Immature natural killer cell (primary cell): Measurements from ENCODE around the gene COQ10B. TPM values are rescaled to one million over a fixed set of nuclear protein-coding genes. Genes with fewer than 3 reads are reported as not detected.
"Not testable (repeated sequence)": the region's sequence is repeated elsewhere in the genome, so short reads cannot be mapped to it uniquely, and the experiment has no call there.

Experiments
- DNase-seq, 3 donors: peaks; one replicate each; pipeline ENCODE4 v3.0.0; 2022; ENCODE audit warnings: mixed read lengths in 1 of 3
- H3K27ac Mint-ChIP-seq, 6 donors: one replicate each; pipeline ENCODE4 v1.8.0; 2020; ENCODE audit warnings: mixed read lengths in 6 of 6, mild to moderate bottlenecking in 5 of 6, inconsistent platforms in 4 of 6, moderate library complexity in 3 of 6
- H3K27me3 Mint-ChIP-seq, 3 donors: one replicate each; pipeline ENCODE4 v1.8.0; 2020 to 2021; ENCODE audit warnings: low read depth in 3 of 3, mild to moderate bottlenecking in 3 of 3, mixed read lengths in 3 of 3, moderate library complexity in 3 of 3, inconsistent platforms in 1 of 3
- H3K36me3 Mint-ChIP-seq, 3 donors: one replicate each; pipeline ENCODE4 v1.8.0; 2020; ENCODE audit warnings: mixed read lengths in 3 of 3, inconsistent platforms in 2 of 3, mild to moderate bottlenecking in 2 of 3
- H3K4me1 Mint-ChIP-seq, 2 donors: one replicate each; pipeline ENCODE4 v1.8.0; 2020; ENCODE audit warnings: inconsistent platforms in 2 of 2, mild to moderate bottlenecking in 2 of 2, mixed read lengths in 2 of 2, moderate library complexity in 1 of 2
- H3K4me3 Mint-ChIP-seq, 5 donors: one replicate each; pipeline ENCODE4 v1.8.0; 2020; ENCODE audit warnings: mild to moderate bottlenecking in 5 of 5, mixed read lengths in 5 of 5, inconsistent platforms in 3 of 5, moderate library complexity in 3 of 5
- H3K9me3 Mint-ChIP-seq, 6 donors: one replicate each; pipeline ENCODE4 v1.8.0; 2020; ENCODE audit warnings: mild to moderate bottlenecking in 6 of 6, mixed read lengths in 6 of 6, inconsistent platforms in 4 of 6, moderate library complexity in 3 of 6
- polyA plus RNA-seq, 3 donors: library from polyadenylated mRNA; unstranded; fragments of 300-500 nt; fragmentation: Illumina TruSeq; gene quantifications; one replicate each; pipeline ENCODE4 v1.2.3, GENCODE V29; 2021

The COQ10B gene
- 10 to 100 TPM; 49.4 to 80.9 (median 56.6) TPM for polyA plus RNA-seq

- DNase-seq = peak; percentile 98 to 99 (median 99)
- H3K36me3 Mint-ChIP-seq = no peaks in the 10 kb centered on the region
- H3K9me3 Mint-ChIP-seq = no peaks in the 10 kb centered on the region
- peaks cover 9 to 17% (median 10%) of the 10 kb centered on the region in 3 donors for H3K27me3 Mint-ChIP-seq
- H3K27ac Mint-ChIP-seq = peak within 1 kb of the TSS; percentile 98 to 100 (median 100)
- peaks cover 53 to 55% of the 10 kb centered on the region in 2 donors for H3K4me1 Mint-ChIP-seq
- H3K4me3 Mint-ChIP-seq = peak within 1 kb of the TSS; percentile 96 to 100 (median 99)
Observed at GRCh38 chr2:197453123-197453913, at the start of gene COQ10B. COQ10B (plus strand) TSS chr2:197453552; CDS start chr2:197453561, 9 bp downstream.

GRCh38 chr2:197405582-197405981, 47.8 kb upstream of the COQ10B start:
- no peaks in the 10 kb centered on the region for H3K27me3 Mint-ChIP-seq
- H3K9me3 Mint-ChIP-seq = no peaks in the 10 kb centered on the region
- no peaks in the 10 kb centered on the region for H3K4me1 Mint-ChIP-seq
- peaks cover 33 to 60% (median 45%) of the 10 kb centered on the region in 3 donors for H3K36me3 Mint-ChIP-seq
- DNase-seq = no peak
- H3K4me3 Mint-ChIP-seq = no peak overlapping the region
- H3K27ac Mint-ChIP-seq = no peak overlapping the region

GRCh38 chr2:197414039-197414438, 39.3 kb upstream of the COQ10B start:
- no peak overlapping the region for H3K27ac Mint-ChIP-seq
- H3K4me1 Mint-ChIP-seq = peaks cover 0 to 6% of the 10 kb centered on the region in 2 donors
- H3K36me3 Mint-ChIP-seq = peaks cover 26 to 44% (median 35%) of the 10 kb centered on the region in 3 donors
- DNase-seq = no peak
- H3K9me3 Mint-ChIP-seq = no peaks in the 10 kb centered on the region
- peaks cover 0 to 5% (median 0%) of the 10 kb centered on the region in 3 donors for H3K27me3 Mint-ChIP-seq
- H3K4me3 Mint-ChIP-seq = no peak overlapping the region

DNA sequence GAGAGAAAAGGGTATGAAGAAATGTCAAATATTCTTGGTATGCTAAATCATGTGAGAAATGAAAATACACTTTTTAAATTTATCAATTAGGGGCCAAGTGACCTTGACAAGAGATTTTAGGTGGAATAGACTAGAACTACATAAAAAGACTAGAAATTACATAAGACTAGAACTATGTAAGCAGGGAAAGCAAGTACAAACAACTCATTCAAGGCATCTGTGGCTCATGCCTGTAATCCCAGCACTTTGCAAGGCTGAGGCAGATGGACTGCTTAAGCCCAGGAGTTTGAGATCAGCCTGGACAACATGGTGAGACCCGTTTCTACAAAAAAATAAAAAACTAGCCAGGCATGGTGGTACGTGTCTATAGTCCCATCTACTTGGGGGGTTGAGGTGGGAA, 38.8 kb upstream of the COQ10B start:
- Mint-ChIP-seq H3K27me3 (peaks cover 0 to 5% (median 0%) of the 10 kb centered on the region in 3 donors), H3K9me3 (no peaks in the 10 kb centered on the region), H3K4me3 (no peak overlapping the region), H3K4me1 (peaks cover 0 to 8% of the 10 kb centered on the region in 2 donors), H3K36me3 (peaks cover 23 to 42% (median 33%) of the 10 kb centered on the region in 3 donors), H3K27ac (no peak overlapping the region)
- DNase-seq = no peak

- no peak overlapping the region for H3K27ac Mint-ChIP-seq
- no peak for DNase-seq
Observed at GRCh38 chr2:197416268-197416667, 37.1 kb upstream of the COQ10B start.

GRCh38 chr2:197419438-197419837, 33.9 kb upstream of the COQ10B start:
- Mint-ChIP-seq H3K36me3 (peaks cover 19 to 33% (median 28%) of the 10 kb centered on the region in 3 donors), H3K4me1 (peaks cover 16 to 51% of the 10 kb centered on the region in 2 donors), H3K27ac (peak overlapping the region in 3 of 6 donors; percentile 13 to 39 (median 30)), H3K4me3 (no peak overlapping the region), H3K27me3 (peaks cover 0 to under 1% (median 0%) of the 10 kb centered on the region in 3 donors), H3K9me3 (no peaks in the 10 kb centered on the region)
- DNase-seq = no peak

More at GRCh38 chr2:197416268-197416667, 37.1 kb upstream of the COQ10B start:
- Mint-ChIP-seq H3K9me3 (no peaks in the 10 kb centered on the region), H3K36me3 (peaks cover 18 to 39% (median 32%) of the 10 kb centered on the region in 3 donors), H3K4me1 (peaks cover 2 to 26% of the 10 kb centered on the region in 2 donors), H3K27me3 (peaks cover 0 to 3% (median 0%) of the 10 kb centered on the region in 3 donors), H3K4me3 (no peak overlapping the region)

DNA sequence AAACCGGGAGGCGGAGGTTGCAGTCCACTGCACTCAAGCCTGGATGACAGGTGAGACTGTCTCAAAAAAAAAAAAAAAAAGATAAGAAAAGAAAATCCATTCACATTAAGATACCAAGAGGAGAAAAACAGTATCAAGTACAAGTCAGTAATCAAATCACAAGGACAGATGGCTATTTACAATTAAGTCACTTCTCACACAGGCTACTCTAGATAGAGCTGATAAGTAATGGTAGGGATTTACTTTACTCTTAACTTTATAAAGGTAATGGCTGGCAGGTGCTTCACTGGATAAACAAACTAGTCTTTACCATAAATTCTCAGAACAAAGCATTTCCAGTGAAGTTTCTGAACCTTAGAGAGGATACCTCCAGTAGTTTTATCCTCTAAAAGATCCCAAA, 30.0 kb upstream of the COQ10B start:
- no peak for DNase-seq
- H3K27ac Mint-ChIP-seq = no peak overlapping the region
- H3K36me3 Mint-ChIP-seq = peaks cover 5 to 13% (median 9%) of the 10 kb centered on the region in 3 donors
- peaks cover 0 to 3% (median 0%) of the 10 kb centered on the region in 3 donors for H3K27me3 Mint-ChIP-seq
- H3K9me3 Mint-ChIP-seq = no peaks in the 10 kb centered on the region
- H3K4me1 Mint-ChIP-seq = peaks cover 42 to 78% of the 10 kb centered on the region in 2 donors
- H3K4me3 Mint-ChIP-seq = no peak overlapping the region

GRCh38 chr2:197425550-197425949, 27.8 kb upstream of the COQ10B start:
- Mint-ChIP-seq H3K4me1 (peaks cover 63 to 87% of the 10 kb centered on the region in 2 donors), H3K27me3 (peaks cover 0 to 3% (median 0%) of the 10 kb centered on the region in 3 donors), H3K27ac (peak overlapping the region in 5 of 6 donors; percentile 2 to 70 (median 46)), H3K4me3 (peak overlapping the region in 3 of 5 donors; percentile 33 to 68 (median 42)), H3K36me3 (peaks cover 0 to 5% (median 5%) of the 10 kb centered on the region in 3 donors), H3K9me3 (no peaks in the 10 kb centered on the region)
- DNase-seq = no peak

GRCh38 chr2:197426723-197427603, 26.4 kb upstream of the COQ10B start:
- Mint-ChIP-seq H3K27ac (peak overlapping the region in 5 of 6 donors; percentile 14 to 61 (median 38)), H3K27me3 (peaks cover 0 to 3% (median 0%) of the 10 kb centered on the region in 3 donors), H3K4me1 (peaks cover 71 to 87% of the 10 kb centered on the region in 2 donors), H3K36me3 (peaks cover 0 to 5% (median 5%) of the 10 kb centered on the region in 3 donors), H3K4me3 (peak overlapping the region; percentile 15 to 53 (median 17)), H3K9me3 (no peaks in the 10 kb centered on the region)
- DNase-seq = no peak

- H3K27ac Mint-ChIP-seq = no peak overlapping the region
- H3K9me3 Mint-ChIP-seq = no peaks in the 10 kb centered on the region
- H3K4me3 Mint-ChIP-seq = no peak overlapping the region
- no peak for DNase-seq
- peaks cover 0 to 5% (median 5%) of the 10 kb centered on the region in 3 donors for H3K36me3 Mint-ChIP-seq
- H3K4me1 Mint-ChIP-seq = peaks cover 80 to 93% of the 10 kb centered on the region in 2 donors
- peaks cover 0 to 3% (median 0%) of the 10 kb centered on the region in 3 donors for H3K27me3 Mint-ChIP-seq
Observed at GRCh38 chr2:197427986-197428385, 25.4 kb upstream of the COQ10B start.

DNA sequence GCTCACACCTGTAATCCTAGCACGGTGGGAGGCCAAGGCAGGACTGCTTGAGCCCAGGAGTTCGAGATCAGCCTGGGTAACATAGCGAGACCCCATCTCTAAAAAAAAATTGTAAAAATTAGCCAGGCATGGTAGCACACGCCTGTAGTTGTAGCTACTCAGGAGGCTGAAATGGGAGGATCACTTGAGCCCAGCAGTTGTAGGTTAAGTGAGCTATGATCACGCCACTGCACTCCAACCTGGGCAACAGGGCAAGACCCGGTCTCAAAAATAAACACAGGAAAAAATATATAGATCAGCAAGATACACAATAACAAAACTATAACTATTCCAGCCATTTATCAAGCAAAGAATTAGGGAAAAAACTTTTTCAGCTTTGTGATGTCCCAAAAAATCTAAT, 21.5 kb upstream of the COQ10B start:
- Mint-ChIP-seq H3K36me3 (no peaks in the 10 kb centered on the region), H3K4me1 (peaks cover 85 to 92% of the 10 kb centered on the region in 2 donors), H3K9me3 (no peaks in the 10 kb centered on the region), H3K27me3 (peaks cover 10 to 13% (median 11%) of the 10 kb centered on the region in 3 donors), H3K4me3 (peak overlapping the region; percentile 49 to 100 (median 99)), H3K27ac (peak overlapping the region in 2 of 6 donors; percentile 59 to 100)
- DNase-seq = no peak

GRCh38 chr2:197432527-197432926, 20.8 kb upstream of the COQ10B start:
- not testable (repeated sequence) for H3K36me3 Mint-ChIP-seq, DNase-seq, H3K9me3 Mint-ChIP-seq
- H3K27me3 Mint-ChIP-seq = peaks cover 10 to 13% (median 11%) of the 10 kb centered on the region in 3 donors
- peaks cover 78 to 85% of the 10 kb centered on the region in 2 donors for H3K4me1 Mint-ChIP-seq
- H3K27ac Mint-ChIP-seq = peak overlapping the region in 4 of 6 donors; percentile 13 to 100 (median 54)
- H3K4me3 Mint-ChIP-seq = peak overlapping the region; percentile 99 to 100 (median 100)

DNA sequence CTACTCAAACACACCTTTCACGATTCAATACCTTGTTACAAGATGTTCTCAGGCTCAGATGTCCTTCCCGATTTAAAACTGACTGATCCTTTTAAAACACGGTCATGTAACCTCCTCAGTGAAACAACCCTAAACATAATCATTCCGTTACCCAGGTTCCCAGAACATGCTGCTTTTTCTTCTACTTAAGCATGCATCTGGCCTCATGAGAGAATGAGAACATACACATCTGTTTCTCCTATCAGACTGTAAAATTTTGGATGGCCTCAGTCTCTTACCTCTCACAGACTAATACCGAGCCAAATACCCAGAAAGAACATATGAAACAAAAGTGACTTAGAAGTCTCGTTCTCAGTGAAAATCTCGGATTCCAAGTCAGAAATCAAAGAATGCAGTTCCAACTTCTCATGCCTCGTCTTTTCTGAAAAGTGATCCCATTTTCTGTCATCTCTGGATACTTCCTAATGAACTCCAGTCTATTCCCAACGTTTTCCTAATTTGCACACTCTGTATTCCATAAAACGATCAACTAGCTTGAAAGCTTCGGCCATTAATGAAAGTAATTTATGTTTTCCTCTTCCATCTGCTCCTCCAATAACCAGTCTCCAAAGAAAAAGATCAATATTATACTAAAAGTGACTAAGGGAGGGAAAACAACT, 19.4 kb upstream of the COQ10B start:
- Mint-ChIP-seq H3K4me3 (peak overlapping the region; percentile 99 to 100 (median 100)), H3K9me3 (no peaks in the 10 kb centered on the region), H3K4me1 (peaks cover 70 to 74% of the 10 kb centered on the region in 2 donors), H3K27ac (peak overlapping the region; percentile 100), H3K36me3 (no peaks in the 10 kb centered on the region), H3K27me3 (peaks cover 10 to 13% (median 11%) of the 10 kb centered on the region in 3 donors)
- no peak for DNase-seq
